Breast epithelium (tissue), 4 donors: ENCODE measurements around the gene TP63. TPM values are rescaled to one million over a fixed set of nuclear protein-coding genes. Genes with fewer than 3 reads are reported as not detected.

ENCODE experiments used
- DNase-seq, 2 donors: peaks; one replicate each; pipeline ENCODE4 v3.0.0-alpha.2; 2019; ENCODE audit warnings: low spot score in 2 of 2
- H3K27ac ChIP-seq, 2 donors: fragments of 200-600 bp; sonication (generic) in 1 of 2; one replicate each; pipeline ENCODE4 v1.5.1; 2016 to 2019; ENCODE audit warnings: mild to moderate bottlenecking in 1 of 2
- H3K27me3 ChIP-seq, 2 donors: fragments of 200-600 bp; sonication (generic) in 1 of 2; one replicate each; pipeline versions ENCODE4 v1.5.1 to v1.6.0; 2017 to 2019; ENCODE audit warnings: control low read depth in 1 of 2, mild to moderate bottlenecking in 1 of 2
- H3K36me3 ChIP-seq: fragments of 200-600 bp; one replicate; pipeline ENCODE4 v1.5.1; 2019
- H3K4me1 ChIP-seq, 2 donors: fragments of 200-600 bp; sonication (generic); one replicate each; pipeline ENCODE4 v1.5.1; 2016 to 2019; ENCODE audit warnings: control low read depth in 1 of 2
- H3K4me3 ChIP-seq, 3 donors: fragments of 200-600 bp; sonication (generic); 1 replicate in 2 of 3; 2 replicates in 1 of 3; pipeline ENCODE4 v1.5.1; 2016 to 2019; ENCODE audit warnings: mild to moderate bottlenecking in 3 of 3, moderate library complexity in 2 of 3
- H3K9me3 ChIP-seq, 2 donors: fragments of 200-600 bp; sonication (generic) in 1 of 2; one replicate each; pipeline ENCODE4 v1.5.1; 2016 to 2019; ENCODE audit warnings: control low read depth in 1 of 2
- CTCF ChIP-seq, 3 donors: fragments of 450-650 bp; IDR thresholded peaks; one replicate each; pipeline ENCODE4 v1.5.1; 2016 to 2017; ENCODE audit warnings: antibody characterized with exemption in 3 of 3, mild to moderate bottlenecking in 3 of 3, moderate library complexity in 3 of 3
- POLR2A ChIP-seq: fragments of 450-650 bp; IDR thresholded peaks from one replicate; pipeline ENCODE4 v1.6.1; 2016; ENCODE audit warnings: antibody characterized with exemption, mild to moderate bottlenecking, moderate library complexity
- POLR2AphosphoS5 ChIP-seq, 3 donors: sonication (generic); formaldehyde crosslinking; IDR thresholded peaks; one replicate each; pipeline ENCODE4 v1.6.1; 2017; ENCODE audit warnings: antibody characterized with exemption in 3 of 3
- intact Hi-C: fragments of 100-400 bp; cut with DNase I; formaldehyde crosslinking; loops from one replicate; pipeline ENCODE4 v1.15.1; 2023; ENCODE audit warnings: low total_unique reads
- total RNA-seq, 3 donors: library from RNA; depleted of rRNA; stranded (reverse); fragments of >200 nt; gene quantifications; one replicate each; pipeline ENCODE4 v1.1.0, GENCODE V29; 2016

TP63 gene
- total RNA-seq, 3 donors from 2014 or later = 0.96 to 47.7 (median 20.0) TPM

GRCh38 chr3:189632242-189632641, 1.1 kb downstream of the TP63 start:
- Histone ChIP-seq H3K4me3 (no peak overlapping the region), H3K27me3 (no peaks in the 10 kb centered on the region), H3K27ac (no peak overlapping the region), H3K36me3 (no peaks in the 10 kb centered on the region), H3K9me3 (no peaks in the 10 kb centered on the region), H3K4me1 (peaks cover 0 to 7% of the 10 kb centered on the region in 2 donors)
- intact Hi-C loops = no loop called here
- TF ChIP-seq POLR2AphosphoS5 (IDR thresholded peaks at IDR 0.05) (no peak), POLR2A (no peak)
- no peak for DNase-seq

- Histone ChIP-seq H3K4me3 (no peak overlapping the region), H3K27ac (no peak overlapping the region), H3K27me3 (no peaks in the 10 kb centered on the region), H3K36me3 (no peaks in the 10 kb centered on the region), H3K9me3 (no peaks in the 10 kb centered on the region), H3K4me1 (no peaks in the 10 kb centered on the region)
- intact Hi-C loops = no loop called here
- no peak for DNase-seq
- no peak for TF ChIP-seq POLR2A
- TF ChIP-seq CTCF (IDR thresholded peaks at IDR 0.05) = no peak
- TF ChIP-seq POLR2AphosphoS5 (IDR thresholded peaks at IDR 0.05) = no peak
These were observed 4.2 kb downstream of the TP63 start for GRCh38 chr3:189635339-189635738.

- H3K36me3 ChIP-seq = no peaks in the 10 kb centered on the region
- TF ChIP-seq POLR2A = no peak
- TF ChIP-seq CTCF (IDR thresholded peaks at IDR 0.05) = no peak
- TF ChIP-seq POLR2AphosphoS5 (IDR thresholded peaks at IDR 0.05) = no peak
- intact Hi-C loops = no loop called here
- no peaks in the 10 kb centered on the region for H3K9me3 ChIP-seq
- no peaks in the 10 kb centered on the region for H3K27me3 ChIP-seq
- no peak overlapping the region for H3K27ac ChIP-seq
- no peak overlapping the region for H3K4me3 ChIP-seq
- DNase-seq = no peak
- H3K4me1 ChIP-seq = no peaks in the 10 kb centered on the region
These were observed 4.9 kb downstream of the TP63 start for GRCh38 chr3:189636048-189636447.

- intact Hi-C loops = no loop called here
- no peak overlapping the region for H3K4me3 ChIP-seq
- H3K9me3 ChIP-seq = no peaks in the 10 kb centered on the region
- DNase-seq = no peak
- TF ChIP-seq POLR2AphosphoS5 (IDR thresholded peaks at IDR 0.05) = no peak
- TF ChIP-seq CTCF (IDR thresholded peaks at IDR 0.05) = no peak
- TF ChIP-seq POLR2A = no peak
- H3K4me1 ChIP-seq = no peaks in the 10 kb centered on the region
- no peaks in the 10 kb centered on the region for H3K36me3 ChIP-seq
- H3K27me3 ChIP-seq = no peaks in the 10 kb centered on the region
- H3K27ac ChIP-seq = no peak overlapping the region
These were observed 6.6 kb downstream of the TP63 start for GRCh38 chr3:189637750-189638149.

- intact Hi-C loops = no loop called here
- Histone ChIP-seq H3K36me3 (no peaks in the 10 kb centered on the region), H3K27me3 (no peaks in the 10 kb centered on the region), H3K4me3 (no peak overlapping the region), H3K27ac (no peak overlapping the region), H3K9me3 (no peaks in the 10 kb centered on the region), H3K4me1 (no peaks in the 10 kb centered on the region)
- DNase-seq = no peak
- TF ChIP-seq CTCF (IDR thresholded peaks at IDR 0.05) (no peak), POLR2A (no peak), POLR2AphosphoS5 (IDR thresholded peaks at IDR 0.05) (no peak)
These were observed 7.3 kb downstream of the TP63 start for GRCh38 chr3:189638276-189639031.
